ENCODE data around the gene CCT5.
"Not testable (repeated sequence)": the region's sequence is repeated elsewhere in the genome, so short reads cannot be mapped to it uniquely, and the experiment has no call there.

CCT5 gene

GRCh38 chr5:10246761-10247160 is 3.3 kb upstream of the CCT5 start:
- DNase-seq (ENCODE audit: low read depth in 2 of 2): no peak

- DNase-seq (ENCODE audit: low read depth in 2 of 2): not testable (repeated sequence)
These were observed 2.9 kb upstream of the CCT5 start for GRCh38 chr5:10247217-10247616.

GRCh38 chr5:10248378-10249260 is 1.5 kb upstream of the CCT5 start:
- DNase-seq (ENCODE audit: low read depth in 2 of 2): no peak

GRCh38 chr5:10250806-10251276 is 761 bp downstream of the CCT5 start:
- DNase-seq (ENCODE audit: low read depth in 2 of 2): no peak

- no peak for DNase-seq (ENCODE audit: low read depth in 2 of 2)
These were observed 1.3 kb downstream of the CCT5 start for GRCh38 chr5:10251405-10251804.

GRCh38 chr5:10253390-10253789 is 3.3 kb downstream of the CCT5 start:
- no peak for DNase-seq (ENCODE audit: low read depth in 2 of 2)

- DNase-seq (ENCODE audit: low read depth in 2 of 2): no peak
These were observed 4.6 kb downstream of the CCT5 start for GRCh38 chr5:10254686-10255085.

- no peak for DNase-seq (ENCODE audit: low read depth in 2 of 2)
These were observed 7.8 kb downstream of the CCT5 start for GRCh38 chr5:10257870-10258269.

GRCh38 chr5:10259899-10260298 is 9.8 kb downstream of the CCT5 start:
- no peak for DNase-seq (ENCODE audit: low read depth in 2 of 2)

GRCh38 chr5:10261065-10261464 is 11.0 kb downstream of the CCT5 start:
- no peak for DNase-seq (ENCODE audit: low read depth in 2 of 2)

- DNase-seq (ENCODE audit: low read depth in 2 of 2): no peak
These were observed 12.2 kb downstream of the CCT5 start for GRCh38 chr5:10262121-10262774.

- DNase-seq (ENCODE audit: low read depth in 2 of 2): no peak
These were observed 12.9 kb downstream of the CCT5 start for GRCh38 chr5:10262995-10263394.

GRCh38 chr5:10264604-10265003 is 14.5 kb downstream of the CCT5 start:
- DNase-seq (ENCODE audit: low read depth in 2 of 2): no peak

- no peak for DNase-seq (ENCODE audit: low read depth in 2 of 2)
These were observed 15.4 kb downstream of the CCT5 start for GRCh38 chr5:10265245-10266109.

GRCh38 chr5:10266137-10266536 is 16.1 kb downstream of the CCT5 start:
- no peak for DNase-seq (ENCODE audit: low read depth in 2 of 2)

GRCh38 chr5:10266839-10267238 is 16.8 kb downstream of the CCT5 start:
- no peak for DNase-seq (ENCODE audit: low read depth in 2 of 2)

- no peak for DNase-seq (ENCODE audit: low read depth in 2 of 2)
These were observed 18.0 kb downstream of the CCT5 start for GRCh38 chr5:10268100-10268499.

GRCh38 chr5:10272053-10272874 is 22.2 kb downstream of the CCT5 start:
- DNase-seq (ENCODE audit: low read depth in 2 of 2): no peak

GRCh38 chr5:10272875-10273209 is 22.8 kb downstream of the CCT5 start:
- DNase-seq (ENCODE audit: low read depth in 2 of 2): not testable (repeated sequence)

- no peak for DNase-seq (ENCODE audit: low read depth in 2 of 2)
These were observed 25.4 kb downstream of the CCT5 start for GRCh38 chr5:10275460-10275859.

GRCh38 chr5:10275991-10276390 is 25.9 kb downstream of the CCT5 start:
- no peak for DNase-seq (ENCODE audit: low read depth in 2 of 2)
